ENCODE measurements around the gene XYLT1. TPM values are rescaled to one million over a fixed set of nuclear protein-coding genes. Genes with fewer than 3 reads are reported as not detected.

XYLT1 gene
- polyA plus RNA-seq, 1 donor from 2014 or later = 3.3 TPM

DNA sequence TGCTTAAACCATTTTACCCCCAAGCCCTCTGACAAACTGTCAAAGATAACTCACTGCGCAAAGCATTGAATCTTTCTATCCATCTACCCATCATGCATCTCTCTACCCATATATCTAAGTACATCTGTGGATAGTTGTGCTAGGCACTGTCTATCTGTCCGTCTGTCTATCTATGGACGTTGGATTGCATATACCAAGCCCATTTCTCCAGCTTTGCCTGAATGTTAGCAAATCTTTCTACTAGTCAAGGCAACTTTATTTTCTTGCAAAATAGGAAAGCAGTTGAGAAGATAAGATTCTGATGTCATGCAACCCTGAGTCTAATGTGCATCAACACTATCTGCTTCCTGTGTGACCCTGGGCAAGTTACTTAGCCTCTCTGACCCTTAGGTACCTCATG is 117.2 kb downstream of the XYLT1 start:
- Histone ChIP-seq H3K27me3 (ENCODE audit: insufficient read depth, low read depth, low read length) (no peaks in the 10 kb centered on the region), H4K20me1 (ENCODE audit: insufficient read depth) (no peaks in the 10 kb centered on the region), H3K4me3 (ENCODE audit: low read length) (no peak overlapping the region), H3K36me3 (ENCODE audit: insufficient read depth, low read length) (no peaks in the 10 kb centered on the region), H3K9me3 (ENCODE audit: low read length) (no peaks in the 10 kb centered on the region), H3K27ac (ENCODE audit: low read length) (no peak overlapping the region), H3K9me2 (ENCODE audit: insufficient read depth, low read length) (no peaks in the 10 kb centered on the region), H3K9ac (ENCODE audit: low read length) (no peak overlapping the region), H3K4me2 (ENCODE audit: low read length) (no peak overlapping the region), H2AFZ (ENCODE audit: low read depth, low read length) (no peak overlapping the region), H3K79me2 (replicated peaks; ENCODE audit: insufficient read depth, low read length) (no peaks in the 10 kb centered on the region), H3F3A (ENCODE audit: insufficient read depth, low read length, poor library complexity, severe bottlenecking) (no peaks in the 10 kb centered on the region)
- TF ChIP-seq TAF1 (IDR thresholded peaks at IDR 0.05; ENCODE audit: low read depth) (no peak), SMC3 (conservative IDR thresholded peaks at IDR 0.05; ENCODE audit: poor library complexity) (no peak), EP300 (conservative IDR thresholded peaks at IDR 0.05; ENCODE audit: poor library complexity, severe bottlenecking) (no peak), MXI1 (conservative IDR thresholded peaks at IDR 0.05; ENCODE audit: poor library complexity, severe bottlenecking) (no peak)
- TF ChIP-seq, protein P1, sequence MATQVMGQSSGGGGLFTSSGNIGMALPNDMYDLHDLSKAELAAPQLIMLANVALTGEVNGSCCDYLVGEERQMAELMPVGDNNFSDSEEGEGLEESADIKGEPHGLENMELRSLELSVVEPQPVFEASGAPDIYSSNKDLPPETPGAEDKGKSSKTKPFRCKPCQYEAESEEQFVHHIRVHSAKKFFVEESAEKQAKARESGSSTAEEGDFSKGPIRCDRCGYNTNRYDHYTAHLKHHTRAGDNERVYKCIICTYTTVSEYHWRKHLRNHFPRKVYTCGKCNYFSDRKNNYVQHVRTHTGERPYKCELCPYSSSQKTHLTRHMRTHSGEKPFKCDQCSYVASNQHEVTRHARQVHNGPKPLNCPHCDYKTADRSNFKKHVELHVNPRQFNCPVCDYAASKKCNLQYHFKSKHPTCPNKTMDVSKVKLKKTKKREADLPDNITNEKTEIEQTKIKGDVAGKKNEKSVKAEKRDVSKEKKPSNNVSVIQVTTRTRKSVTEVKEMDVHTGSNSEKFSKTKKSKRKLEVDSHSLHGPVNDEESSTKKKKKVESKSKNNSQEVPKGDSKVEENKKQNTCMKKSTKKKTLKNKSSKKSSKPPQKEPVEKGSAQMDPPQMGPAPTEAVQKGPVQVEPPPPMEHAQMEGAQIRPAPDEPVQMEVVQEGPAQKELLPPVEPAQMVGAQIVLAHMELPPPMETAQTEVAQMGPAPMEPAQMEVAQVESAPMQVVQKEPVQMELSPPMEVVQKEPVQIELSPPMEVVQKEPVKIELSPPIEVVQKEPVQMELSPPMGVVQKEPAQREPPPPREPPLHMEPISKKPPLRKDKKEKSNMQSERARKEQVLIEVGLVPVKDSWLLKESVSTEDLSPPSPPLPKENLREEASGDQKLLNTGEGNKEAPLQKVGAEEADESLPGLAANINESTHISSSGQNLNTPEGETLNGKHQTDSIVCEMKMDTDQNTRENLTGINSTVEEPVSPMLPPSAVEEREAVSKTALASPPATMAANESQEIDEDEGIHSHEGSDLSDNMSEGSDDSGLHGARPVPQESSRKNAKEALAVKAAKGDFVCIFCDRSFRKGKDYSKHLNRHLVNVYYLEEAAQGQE (IDR thresholded peaks at IDR 0.05; ENCODE audit: borderline replicate concordance) = no peak

DNA sequence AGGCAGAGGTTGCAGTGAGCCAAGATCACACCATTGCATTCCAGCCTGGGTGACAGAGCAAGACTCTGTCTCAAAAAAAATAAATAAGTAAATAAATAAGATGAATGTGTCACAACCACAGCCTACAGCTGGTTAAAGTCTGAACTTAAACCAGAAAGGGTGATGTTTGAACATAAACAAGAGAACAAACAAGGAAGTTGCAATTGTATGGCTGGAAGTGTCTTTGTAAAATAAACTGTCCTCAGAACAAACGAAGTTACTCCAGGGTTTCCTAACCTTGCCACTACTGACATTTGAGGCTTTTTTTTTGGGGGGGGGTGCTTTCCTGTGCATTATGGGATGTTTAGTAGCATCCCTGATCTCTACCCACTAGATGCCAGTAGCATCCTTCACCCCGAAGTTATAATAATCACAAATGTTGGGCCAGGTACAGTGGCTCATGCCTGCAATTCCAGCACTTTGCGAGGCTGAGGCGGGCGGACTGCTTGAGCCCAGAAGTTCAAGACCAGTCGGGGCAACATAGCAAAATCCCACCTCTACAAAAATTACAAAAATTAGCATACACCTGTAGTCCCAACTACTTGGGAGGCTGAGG is 119.2 kb downstream of the XYLT1 start:
- no peaks in the 10 kb centered on the region for H3K27me3 ChIP-seq (ENCODE audit: insufficient read depth, low read depth, low read length)
- no peak overlapping the region for H2AFZ ChIP-seq (ENCODE audit: low read depth, low read length)
- TF ChIP-seq MXI1 (conservative IDR thresholded peaks at IDR 0.05; ENCODE audit: poor library complexity, severe bottlenecking) (no peak), EZH2 (IDR thresholded peaks at IDR 0.05; ENCODE audit: borderline replicate concordance, insufficient read depth, low read length, poor library complexity, severe bottlenecking) (no peak), SMC3 (conservative IDR thresholded peaks at IDR 0.05; ENCODE audit: poor library complexity) (no peak), RAD21 (conservative IDR thresholded peaks at IDR 0.05) (no peak), EP300 (conservative IDR thresholded peaks at IDR 0.05; ENCODE audit: poor library complexity, severe bottlenecking) (no peak), TAF1 (IDR thresholded peaks at IDR 0.05; ENCODE audit: low read depth) (no peak), POLR2AphosphoS5 (IDR thresholded peaks at IDR 0.05) (no peak)
- TF ChIP-seq, protein P1 (IDR thresholded peaks at IDR 0.05; ENCODE audit: borderline replicate concordance) = no peak
- TF ChIP-seq, protein P2, sequence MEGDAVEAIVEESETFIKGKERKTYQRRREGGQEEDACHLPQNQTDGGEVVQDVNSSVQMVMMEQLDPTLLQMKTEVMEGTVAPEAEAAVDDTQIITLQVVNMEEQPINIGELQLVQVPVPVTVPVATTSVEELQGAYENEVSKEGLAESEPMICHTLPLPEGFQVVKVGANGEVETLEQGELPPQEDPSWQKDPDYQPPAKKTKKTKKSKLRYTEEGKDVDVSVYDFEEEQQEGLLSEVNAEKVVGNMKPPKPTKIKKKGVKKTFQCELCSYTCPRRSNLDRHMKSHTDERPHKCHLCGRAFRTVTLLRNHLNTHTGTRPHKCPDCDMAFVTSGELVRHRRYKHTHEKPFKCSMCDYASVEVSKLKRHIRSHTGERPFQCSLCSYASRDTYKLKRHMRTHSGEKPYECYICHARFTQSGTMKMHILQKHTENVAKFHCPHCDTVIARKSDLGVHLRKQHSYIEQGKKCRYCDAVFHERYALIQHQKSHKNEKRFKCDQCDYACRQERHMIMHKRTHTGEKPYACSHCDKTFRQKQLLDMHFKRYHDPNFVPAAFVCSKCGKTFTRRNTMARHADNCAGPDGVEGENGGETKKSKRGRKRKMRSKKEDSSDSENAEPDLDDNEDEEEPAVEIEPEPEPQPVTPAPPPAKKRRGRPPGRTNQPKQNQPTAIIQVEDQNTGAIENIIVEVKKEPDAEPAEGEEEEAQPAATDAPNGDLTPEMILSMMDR (IDR thresholded peaks at IDR 0.05; ENCODE audit: poor library complexity, severe bottlenecking) = no peak
- H3K4me3 ChIP-seq (ENCODE audit: low read length) = no peak overlapping the region
- H3K79me2 ChIP-seq (replicated peaks; ENCODE audit: insufficient read depth, low read length) = no peaks in the 10 kb centered on the region
- no peaks in the 10 kb centered on the region for H3F3A ChIP-seq (ENCODE audit: insufficient read depth, low read length, poor library complexity, severe bottlenecking)
- H3K9me3 ChIP-seq (ENCODE audit: low read length) = no peaks in the 10 kb centered on the region
- no peaks in the 10 kb centered on the region for H3K36me3 ChIP-seq (ENCODE audit: insufficient read depth, low read length)
- H3K4me2 ChIP-seq (ENCODE audit: low read length) = no peak overlapping the region
- H3K27ac ChIP-seq (ENCODE audit: low read length) = no peak overlapping the region
- H3K9me2 ChIP-seq (ENCODE audit: insufficient read depth, low read length) = no peaks in the 10 kb centered on the region
- H3K9ac ChIP-seq (ENCODE audit: low read length) = no peak overlapping the region
- H4K20me1 ChIP-seq (ENCODE audit: insufficient read depth) = no peaks in the 10 kb centered on the region
